Left lung (tissue), 10 donors: ENCODE results near the gene TPT1. TPM values are rescaled to one million over a fixed set of nuclear protein-coding genes. Genes with fewer than 3 reads are reported as not detected.

Experiments
- ATAC-seq: fragments of 200-7000 bp; cut with Tn5 transposase; one replicate; pipeline ENCODE4 v1.9.1; 2020; ENCODE audit warnings: moderate library complexity
- DNase-seq, 4 donors: peaks; one replicate each; pipeline ENCODE4 v3.0.0-alpha.2; 2013 to 2020
- H3K27ac ChIP-seq, 2 donors: fragments of 200-600 bp; sonication (generic) in 1 of 2; one replicate each; pipeline versions ENCODE4 v1.5.0 to v1.8.0; 2020 to 2021
- H3K27me3 ChIP-seq, 2 donors: fragments of 200-600 bp; sonication (generic) in 1 of 2; one replicate each; pipeline versions ENCODE4 v1.5.0 to v1.8.0; 2020 to 2021
- H3K36me3 ChIP-seq, 2 donors: fragments of 200-600 bp; sonication (generic) in 1 of 2; one replicate each; pipeline versions ENCODE4 v1.5.0 to v1.8.0; 2020 to 2021
- H3K4me1 ChIP-seq, 2 donors: fragments of 200-600 bp; one replicate each; pipeline ENCODE4 v1.8.0; 2021
- H3K4me3 ChIP-seq, 2 donors: fragments of 200-600 bp; sonication (generic) in 1 of 2; one replicate each; pipeline versions ENCODE4 v1.5.0 to v1.8.0; 2020 to 2021; ENCODE audit warnings: mild to moderate bottlenecking in 1 of 2
- H3K9me3 ChIP-seq, 2 donors: fragments of 200-600 bp; sonication (generic) in 1 of 2; one replicate each; pipeline versions ENCODE4 v1.5.0 to v1.8.0; 2020 to 2021
- intact Hi-C, 2 donors: fragments of 100-400 bp; cut with DNase I; formaldehyde crosslinking; loops; one replicate each; pipeline versions ENCODE4 v1.11.2 to v1.14.2; 2022
- polyA plus RNA-seq, 6 donors: library from polyadenylated mRNA; unstranded; fragments of 120-200 nt; gene quantifications; one replicate each; pipeline ENCODE4 v1.2.1, GENCODE V29; 2013; ENCODE audit not compliant: insufficient read length in 6 of 6
- total RNA-seq, 2 donors: library from RNA; stranded (reverse); fragmentation: NEBNext Ultra II Directional; extraction: Animal tissue kit (Norgen Biotek cat#: 25700); gene quantifications; one replicate each; pipeline ENCODE4 v1.2.1, GENCODE V29; 2021
- TF ChIP-seq, protein P1 (sequence below), 2 donors: fragments of 200-600 bp; sonication (generic) in 1 of 2; IDR thresholded peaks; one replicate each; pipeline versions ENCODE4 v1.5.0 to v1.8.0; 2021; ENCODE audit warnings: antibody characterized with exemption in 2 of 2
- donor health status: DM: no; HTN: yes; CAD: no.
- donor health status: DM: no; HTN: no; CAD: no.

TPT1 gene
- total and polyA plus RNA-seq, 8 donors, result 3,460 to 8,787 (median 8,139) TPM

DNA sequence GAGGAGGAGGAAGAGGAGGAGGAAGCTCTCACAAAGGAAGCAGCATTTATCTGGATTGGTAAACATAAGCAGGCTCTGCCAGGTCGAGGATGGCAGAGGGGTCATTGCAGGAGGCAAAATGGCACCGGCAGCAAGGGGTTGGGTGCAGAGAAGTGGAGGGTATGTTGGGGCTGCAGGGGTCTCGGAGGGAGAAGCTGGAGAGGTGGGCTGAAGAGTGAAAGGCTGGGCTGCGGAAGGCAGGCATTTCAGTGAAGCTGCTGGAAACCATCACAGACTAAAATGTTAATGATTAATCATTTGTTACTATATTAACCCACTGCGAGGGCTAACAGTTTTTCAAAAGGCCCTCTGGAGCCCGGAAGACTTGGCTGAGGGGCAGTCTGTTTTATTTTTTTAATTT is 24.6 kb downstream of the TPT1 start:
- H3K36me3 ChIP-seq, result no peaks in the 10 kb centered on the region
- no peak overlapping the region for H3K4me3 ChIP-seq
- DNase-seq, result no peak
- intact Hi-C loops, result no loop called here
- H3K27ac ChIP-seq, result no peak overlapping the region
- no peak for ATAC-seq
- peaks cover 0 to 7% of the 10 kb centered on the region in 2 donors for H3K27me3 ChIP-seq
- H3K9me3 ChIP-seq, result no peaks in the 10 kb centered on the region
- H3K4me1 ChIP-seq, result peaks cover 8 to 14% of the 10 kb centered on the region in 2 donors
- TF ChIP-seq, protein P1, sequence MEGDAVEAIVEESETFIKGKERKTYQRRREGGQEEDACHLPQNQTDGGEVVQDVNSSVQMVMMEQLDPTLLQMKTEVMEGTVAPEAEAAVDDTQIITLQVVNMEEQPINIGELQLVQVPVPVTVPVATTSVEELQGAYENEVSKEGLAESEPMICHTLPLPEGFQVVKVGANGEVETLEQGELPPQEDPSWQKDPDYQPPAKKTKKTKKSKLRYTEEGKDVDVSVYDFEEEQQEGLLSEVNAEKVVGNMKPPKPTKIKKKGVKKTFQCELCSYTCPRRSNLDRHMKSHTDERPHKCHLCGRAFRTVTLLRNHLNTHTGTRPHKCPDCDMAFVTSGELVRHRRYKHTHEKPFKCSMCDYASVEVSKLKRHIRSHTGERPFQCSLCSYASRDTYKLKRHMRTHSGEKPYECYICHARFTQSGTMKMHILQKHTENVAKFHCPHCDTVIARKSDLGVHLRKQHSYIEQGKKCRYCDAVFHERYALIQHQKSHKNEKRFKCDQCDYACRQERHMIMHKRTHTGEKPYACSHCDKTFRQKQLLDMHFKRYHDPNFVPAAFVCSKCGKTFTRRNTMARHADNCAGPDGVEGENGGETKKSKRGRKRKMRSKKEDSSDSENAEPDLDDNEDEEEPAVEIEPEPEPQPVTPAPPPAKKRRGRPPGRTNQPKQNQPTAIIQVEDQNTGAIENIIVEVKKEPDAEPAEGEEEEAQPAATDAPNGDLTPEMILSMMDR (IDR thresholded peaks at IDR 0.05), result no peak

DNA sequence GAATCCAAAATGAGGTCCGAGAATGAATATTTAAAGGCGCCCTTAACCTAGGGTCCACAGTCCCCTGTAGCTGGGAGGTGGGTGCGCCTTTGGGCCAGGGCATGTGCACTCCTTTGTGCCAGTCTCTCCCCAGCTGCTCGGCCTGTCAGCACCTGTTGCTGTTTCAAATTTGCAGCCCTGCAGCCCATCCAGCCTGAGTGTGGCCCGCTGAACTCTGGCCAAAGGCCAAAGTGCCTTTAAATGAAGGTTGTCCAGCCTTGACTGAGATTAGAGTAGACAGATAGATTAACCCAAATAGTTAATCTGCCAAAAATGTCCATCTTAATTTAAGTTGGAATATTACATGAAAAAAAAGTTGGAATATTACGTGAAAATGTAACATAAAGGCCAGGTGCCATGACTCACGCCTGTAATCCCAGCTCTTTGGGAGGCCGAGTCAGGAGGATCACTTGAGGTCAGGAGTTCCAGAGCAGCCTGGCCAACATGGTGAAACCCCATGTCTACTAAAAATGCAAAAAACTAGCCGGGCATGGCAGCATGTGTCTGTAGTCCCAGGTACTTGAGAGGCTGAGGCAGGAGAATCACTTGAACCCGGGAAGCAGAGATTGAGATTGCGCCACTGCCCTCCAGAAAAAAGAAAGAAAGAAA is 25.3 kb downstream of the TPT1 start:
- TF ChIP-seq, protein P1 (IDR thresholded peaks at IDR 0.05), result no peak
- H3K27ac ChIP-seq, result no peak overlapping the region
- ATAC-seq (no peak), DNase-seq (no peak)
- no peaks in the 10 kb centered on the region for H3K36me3 ChIP-seq
- H3K27me3 ChIP-seq, result peaks cover 0 to 10% of the 10 kb centered on the region in 2 donors
- intact Hi-C loops, result no loop called here
- no peak overlapping the region for H3K4me3 ChIP-seq
- peaks cover 12 to 14% of the 10 kb centered on the region in 2 donors for H3K4me1 ChIP-seq
- no peaks in the 10 kb centered on the region for H3K9me3 ChIP-seq

DNA sequence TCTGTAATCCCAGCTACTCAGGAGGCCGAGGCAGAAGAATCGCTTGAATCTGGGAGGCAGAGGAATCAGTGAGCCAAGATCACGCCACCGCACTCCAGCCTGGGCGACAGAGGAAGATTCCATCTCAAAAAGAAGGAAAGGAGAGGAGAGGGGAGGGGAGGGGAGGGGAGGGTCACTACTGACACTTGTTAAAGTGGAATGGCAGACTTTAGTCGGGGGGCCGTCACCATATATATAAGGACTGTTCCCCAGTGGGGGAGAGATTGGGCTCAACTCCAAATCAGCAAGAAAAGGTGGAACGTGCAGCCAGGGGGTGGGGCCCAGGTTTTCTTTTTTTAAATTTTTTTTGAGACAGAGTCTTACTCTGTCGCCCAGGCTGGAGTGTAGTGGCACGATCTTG is 26.2 kb downstream of the TPT1 start:
- no peaks in the 10 kb centered on the region for H3K36me3 ChIP-seq
- intact Hi-C loops, result no loop called here
- TF ChIP-seq, protein P1 (IDR thresholded peaks at IDR 0.05), result no peak
- ATAC-seq (no peak), DNase-seq (no peak)
- H3K4me3 ChIP-seq, result no peak overlapping the region
- H3K27me3 ChIP-seq, result peaks cover 0 to 14% of the 10 kb centered on the region in 2 donors
- no peak overlapping the region for H3K27ac ChIP-seq
- H3K4me1 ChIP-seq, result peaks cover 13 to 14% of the 10 kb centered on the region in 2 donors
- H3K9me3 ChIP-seq, result no peaks in the 10 kb centered on the region

DNA sequence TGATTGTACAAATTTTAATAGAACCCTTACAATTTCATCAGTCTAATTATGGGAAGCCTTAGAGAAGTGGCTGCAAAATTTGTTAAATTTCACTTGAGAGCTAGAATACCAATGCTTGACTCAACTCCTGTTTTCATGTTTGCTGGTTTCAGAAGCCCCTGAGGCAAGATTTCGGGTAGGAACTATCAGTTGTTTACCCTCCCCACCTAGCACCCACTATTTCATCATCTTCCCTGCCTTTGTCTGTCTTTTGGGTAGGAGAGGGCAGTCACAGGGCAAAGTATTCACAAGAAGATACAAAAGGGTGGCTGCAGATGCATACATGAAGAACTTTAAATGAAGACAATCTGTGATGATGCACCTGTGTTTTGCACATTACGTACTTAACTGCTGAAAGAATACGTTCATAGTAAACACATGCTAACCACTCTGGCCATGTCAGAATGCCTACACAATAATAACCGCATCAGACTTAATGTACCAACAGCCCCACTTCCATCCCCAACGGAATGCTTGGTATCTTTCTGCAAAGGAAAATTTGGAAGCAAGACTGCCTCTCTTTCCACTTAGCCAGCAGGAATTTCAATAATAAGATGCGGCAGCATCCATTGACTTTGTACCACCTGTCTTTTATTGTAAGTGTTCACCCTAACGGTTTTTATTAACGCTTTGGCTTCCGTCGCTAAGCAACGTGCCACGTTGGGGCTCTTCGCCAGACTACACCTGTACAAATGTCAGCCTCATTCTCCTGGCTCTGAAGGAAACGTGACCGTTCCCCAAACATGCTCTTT is 30.4 kb downstream of the TPT1 start:
- no peaks in the 10 kb centered on the region for H3K36me3 ChIP-seq
- DNase-seq (no peak), ATAC-seq (no peak)
- H3K27me3 ChIP-seq, result peaks cover 0 to 14% of the 10 kb centered on the region in 2 donors
- TF ChIP-seq, protein P1 (IDR thresholded peaks at IDR 0.05), result no peak
- H3K4me3 ChIP-seq, result peak overlapping the region in 1 of 2 donors; percentile 45
- H3K9me3 ChIP-seq, result no peaks in the 10 kb centered on the region
- peaks cover 9 to 19% of the 10 kb centered on the region in 2 donors for H3K4me1 ChIP-seq
- no peak overlapping the region for H3K27ac ChIP-seq
- intact Hi-C loops, result no loop called here

DNA sequence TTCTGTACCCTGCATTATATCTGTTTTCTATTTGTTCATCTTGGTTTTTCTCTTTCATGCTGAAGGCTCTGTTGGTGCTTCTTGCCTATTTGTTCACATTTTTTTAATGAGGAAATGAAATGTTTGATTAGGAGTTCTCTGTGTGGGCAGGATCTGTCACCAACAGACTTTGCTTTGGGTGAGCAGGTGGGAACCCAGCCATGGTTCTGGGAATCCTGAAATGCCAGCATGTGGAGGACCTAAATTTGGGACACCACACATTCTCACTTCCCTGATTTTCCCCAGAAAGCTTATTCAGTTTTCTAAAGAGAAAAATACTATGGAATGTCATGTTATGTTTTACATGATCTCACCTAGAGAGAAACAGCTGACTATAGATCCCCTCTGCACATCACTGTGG is 34.0 kb downstream of the TPT1 start:
- ATAC-seq (no peak), DNase-seq (no peak)
- Histone ChIP-seq H3K27ac (no peak overlapping the region), H3K9me3 (no peaks in the 10 kb centered on the region), H3K4me1 (peaks cover 9 to 19% of the 10 kb centered on the region in 2 donors), H3K36me3 (no peaks in the 10 kb centered on the region), H3K4me3 (no peak overlapping the region), H3K27me3 (peaks cover 0 to 13% of the 10 kb centered on the region in 2 donors)
- intact Hi-C loops, result loop anchor here (5.0 to 10.0 kb wide), 2 partner anchors 252 to 255 kb away; no protein-coding TSS in a partner anchor
- TF ChIP-seq, protein P1 (IDR thresholded peaks at IDR 0.05), result no peak
